K562 (cell line): Measurements from ENCODE around the gene MFSD12. TPM values are rescaled to one million over a fixed set of nuclear protein-coding genes. Genes with fewer than 3 reads are reported as not detected.

Experiments used
- BCLAF1 ChIP-seq, 2 experiments: fragments of 450-650 bp in 1 of 2; IDR thresholded peaks; 2 replicates each; pipeline ENCODE4 v1.6.1; 2011 to 2017; ENCODE audit warnings: low read depth in 2 of 2, antibody characterized with exemption in 1 of 2, borderline replicate concordance in 1 of 2, low read length in 1 of 2, mild to moderate bottlenecking in 1 of 2, mixed read lengths in 1 of 2; ENCODE audit not compliant: control insufficient read depth in 1 of 2
- E2F3 ChIP-seq: fragments of 250-450 bp; sonication (Bioruptor Pico); IDR thresholded peaks from 2 replicates; pipeline ENCODE4 v1.4.0; 2020; ENCODE audit warnings: mild to moderate bottlenecking
- GTF2F1 ChIP-seq: IDR thresholded peaks from 2 replicates; pipeline ENCODE4 v1.6.1; 2011; ENCODE audit warnings: low read depth, low read length, improper control_type of control experiment
- ID3 ChIP-seq, 2 experiments: fragments of 250-450 bp in 1 of 2; fragments of 450-650 bp in 1 of 2; sonication (Bioruptor Pico) in 1 of 2; IDR thresholded peaks; 2 replicates each; pipeline versions ENCODE4 v1.6.1 to v1.8.0; 2016 to 2021; ENCODE audit warnings: mild to moderate bottlenecking in 2 of 2, moderate library complexity in 2 of 2, missing compliant biosample characterization in 1 of 2, missing genetic modification characterization in 1 of 2
- MTA2 ChIP-seq: fragments of 450-650 bp; IDR thresholded peaks from 2 replicates; pipeline ENCODE4 v1.6.1; 2016; ENCODE audit warnings: low read depth
- NR0B1 ChIP-seq: fragments of 450-650 bp; IDR thresholded peaks from one replicate; pipeline ENCODE4 v1.6.1; 2018; ENCODE audit warnings: mild to moderate bottlenecking, moderate library complexity; ENCODE audit not compliant: partially characterized antibody
- NR2C1 ChIP-seq, 2 experiments: fragments of 450-650 bp; IDR thresholded peaks; 2 replicates each; pipeline ENCODE4 v1.6.1; 2017; ENCODE audit warnings: mild to moderate bottlenecking in 2 of 2, antibody characterized with exemption in 1 of 2, inconsistent platforms in 1 of 2, missing compliant biosample characterization in 1 of 2, missing genetic modification characterization in 1 of 2
- RAD21 ChIP-seq, 2 experiments: fragments of 250-450 bp in 1 of 2; fragments of 450-650 bp in 1 of 2; sonication (Bioruptor Pico) in 1 of 2; formaldehyde crosslinking in 1 of 2; IDR thresholded peaks in 1 of 2; conservative IDR thresholded peaks in 1 of 2; 2 replicates each; pipeline versions ENCODE4 v1.4.0 to v1.8.0; 2020 to 2022; ENCODE audit warnings: mild to moderate bottlenecking in 2 of 2, moderate library complexity in 1 of 2
- SMARCA5 ChIP-seq: fragments of 450-650 bp; IDR thresholded peaks from 2 replicates; pipeline ENCODE4 v1.6.1; 2016
- SMARCB1 ChIP-seq: IDR thresholded peaks from 2 replicates; pipeline ENCODE4 v1.6.1; 2011; ENCODE audit warnings: improper control_type of control experiment, low read depth; ENCODE audit not compliant: insufficient read length
- SNRNP70 ChIP-seq: fragments of 200-400 bp; formaldehyde crosslinking; optimal IDR thresholded peaks from 2 replicates; pipeline ENCODE3; 2017; ENCODE audit warnings: low read depth, low read length
- TCF3 ChIP-seq: sonication (generic); formaldehyde crosslinking; IDR thresholded peaks from 2 replicates; pipeline ENCODE4 v1.4.0; 2020; ENCODE audit warnings: mild to moderate bottlenecking, missing genetic modification reagents
- TRIM24 ChIP-seq, 2 experiments: fragments of 450-650 bp; IDR thresholded peaks; 2 replicates each; pipeline ENCODE4 v1.6.1; 2016
- U2AF2 ChIP-seq: fragments of 200-400 bp; formaldehyde crosslinking; optimal IDR thresholded peaks from 2 replicates; pipeline ENCODE3; 2017; ENCODE audit warnings: low read depth, mild to moderate bottlenecking, low read length
- ZBTB1 ChIP-seq: sonication (generic); formaldehyde crosslinking; IDR thresholded peaks from 2 replicates; pipeline ENCODE4 v1.8.1; 2023; ENCODE audit warnings: missing genetic modification reagents, low read depth, mild to moderate bottlenecking, borderline replicate concordance
- ZHX1 ChIP-seq: fragments of 150-350 bp; conservative IDR thresholded peaks from 2 replicates; pipeline ENCODE4 v1.6.1; 2014; ENCODE audit warnings: low read length
- ZNF12 ChIP-seq: sonication (generic); formaldehyde crosslinking; IDR thresholded peaks from 2 replicates; pipeline ENCODE4 v1.4.0; 2020; ENCODE audit warnings: mild to moderate bottlenecking, missing genetic modification reagents
- polyA plus RNA-seq, 8 experiments: library from polyadenylated mRNA; depleted of rRNA in 4 of 8; stranded (reverse) in 5 of 8; unstranded in 3 of 8; fragments of >200 nt; fragmentation: Nextera tagmentation in 2 of 8; fragmentation: Illumina TruSeq in 1 of 8; extraction: Ambion mirVana in 2 of 8; extraction: Trizol in 1 of 8; gene quantifications; 2 replicates each; pipeline versions ENCODE4 v1.2.1 to v1.2.3, GENCODE V29; 2011 to 2014; ENCODE audit warnings: inconsistent platforms in 1 of 8, missing spikeins in 1 of 8
- total RNA-seq, 7 experiments: library from RNA; depleted of rRNA in 6 of 7; stranded (reverse); fragments of >200 nt in 6 of 7; fragmentation: Illumina TruSeq in 2 of 7; extraction: Trizol in 2 of 7; gene quantifications; 2 replicates each; pipeline versions ENCODE4 v1.2.1 to v1.2.3, GENCODE V29; 2011 to 2021; ENCODE audit warnings: low replicate concordance in 1 of 7

MFSD12 gene
- total and polyA plus RNA-seq, 9 of the 15 experiments (the other 6 are each of a cell fraction or from before 2014, with no cell fraction given) = 0.69 to 112 (median 31.8) TPM

GRCh38 chr19:3575260-3575741 is 17.9 kb upstream of the MFSD12 start (continued):
- no peak for TF ChIP-seq ZHX1
- no peak for TF ChIP-seq NR0B1
- TF ChIP-seq SMARCA5 = peak; percentile 62; the same call in 1 of the 2 replicates
- TF ChIP-seq E2F3 = no peak
- no peak for TF ChIP-seq SNRNP70
- TF ChIP-seq TRIM24 (IDR thresholded peaks at IDR 0.05) = no peak
- no peak for TF ChIP-seq MTA2
- TF ChIP-seq ZBTB1 (CRISPR knock-in tag) = no peak
- no peak for TF ChIP-seq NR2C1 (IDR thresholded peaks at IDR 0.05)
- no peak for TF ChIP-seq NR2C1 (tag; IDR thresholded peaks at IDR 0.05)
- TF ChIP-seq BCLAF1 (IDR thresholded peaks at IDR 0.05; ENCODE audit: borderline replicate concordance in 1 of 2, control insufficient read depth in 1 of 2, low read depth in 2 of 2, low read length in 1 of 2) = no peak
- TF ChIP-seq SMARCB1 = no peak
- TF ChIP-seq U2AF2 = no peak
- no peak for TF ChIP-seq TCF3 (CRISPR knock-in tag)
- TF ChIP-seq GTF2F1 = no peak
- no peak for TF ChIP-seq ID3 (CRISPR knock-in tag; IDR thresholded peaks at IDR 0.05)
- no peak for TF ChIP-seq ID3 (tag; IDR thresholded peaks at IDR 0.05)
- TF ChIP-seq ZNF12 = no peak
- TF ChIP-seq RAD21 (CRISPR knock-in tag; conservative IDR thresholded peaks at IDR 0.05 in 1 of 2, IDR thresholded peaks at IDR 0.05 in 1 of 2) = peak in 1 of 2 experiments; percentile 48; a peak in 2 of 4 replicates
